ENCODE results near the gene CDK13.

Gene CDK13

DNA sequence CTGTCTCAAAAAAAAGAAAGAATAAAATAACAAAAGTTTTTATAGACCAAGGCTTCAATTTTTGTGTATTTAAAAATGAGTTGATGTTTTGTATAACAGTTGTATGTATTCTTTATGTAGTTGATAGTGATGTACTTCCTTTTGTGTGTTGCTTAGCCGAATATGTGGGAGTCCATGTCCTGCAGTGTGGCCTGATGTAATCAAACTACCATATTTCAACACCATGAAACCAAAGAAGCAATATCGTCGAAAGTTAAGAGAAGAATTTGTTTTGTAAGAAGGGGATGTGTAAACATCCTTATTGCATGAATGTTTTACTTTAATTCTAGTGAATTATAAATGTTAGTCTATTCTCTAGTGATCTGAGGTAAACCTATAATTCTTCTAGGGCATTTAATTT is 127.8 kb downstream of the CDK13 start:
- TF ChIP-seq GATA3 (IDR thresholded peaks at IDR 0.05; ENCODE audit: low read depth, low read length) (no peak), GATA2 (IDR thresholded peaks at IDR 0.05; ENCODE audit: low read depth, low read length) (no peak)

DNA sequence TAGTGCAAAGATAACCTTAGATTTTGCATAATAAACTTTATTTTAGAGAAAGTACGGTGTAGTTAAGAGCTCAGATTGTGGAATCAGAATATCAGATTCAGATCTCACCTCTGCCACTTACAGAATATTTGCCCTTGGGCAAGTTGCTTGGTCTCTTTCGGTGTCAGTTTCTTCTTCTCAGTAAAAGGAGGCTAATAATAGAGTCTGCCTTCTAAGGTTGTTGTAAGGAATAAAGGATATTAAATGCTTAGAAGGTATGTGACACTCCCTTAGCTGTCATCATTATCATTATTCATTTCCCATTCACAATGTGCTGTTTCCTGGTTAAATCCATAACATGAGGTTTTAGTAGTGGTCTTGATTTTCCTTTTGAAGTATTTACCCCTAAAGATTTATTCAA is 142.1 kb downstream of the CDK13 start:
- TF ChIP-seq GATA3 (IDR thresholded peaks at IDR 0.05; ENCODE audit: low read depth, low read length) (no peak), GATA2 (IDR thresholded peaks at IDR 0.05; ENCODE audit: low read depth, low read length) (no peak)

DNA sequence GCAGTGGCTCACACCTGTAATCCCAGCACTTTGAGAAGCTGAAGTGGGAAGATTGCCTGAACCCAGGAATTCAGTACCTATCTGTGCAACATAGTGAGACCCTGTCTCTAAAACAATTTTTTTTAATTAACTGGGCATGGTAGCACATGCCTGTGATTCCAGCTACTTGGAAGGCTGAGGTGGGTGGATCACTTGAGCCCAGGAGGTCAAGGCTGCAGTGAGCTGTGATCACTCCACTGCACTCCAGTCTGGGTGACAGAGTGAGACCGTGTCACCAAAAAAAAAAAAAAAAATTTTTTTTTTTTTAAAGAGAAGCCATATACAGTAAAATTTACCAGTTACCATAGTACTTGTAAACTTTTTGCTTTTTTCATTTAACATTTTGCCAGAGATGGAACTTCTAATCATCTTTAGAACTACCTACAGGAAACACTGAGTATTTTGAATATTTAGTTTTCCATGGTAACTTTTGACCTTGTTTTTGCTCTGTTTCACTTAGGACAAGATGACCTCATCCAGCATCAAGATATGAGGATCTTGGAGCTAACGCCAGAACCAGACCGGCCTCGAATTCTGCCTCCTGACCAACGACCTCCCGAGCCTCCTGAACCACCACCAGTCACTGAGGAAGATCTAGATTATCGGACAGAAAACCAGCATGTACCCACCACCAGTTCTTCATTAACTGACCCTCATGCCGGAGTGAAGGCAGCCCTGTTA is 143.7 kb downstream of the CDK13 start:
- TF ChIP-seq GATA3 (IDR thresholded peaks at IDR 0.05; ENCODE audit: low read depth, low read length): no peak
- TF ChIP-seq GATA2 (IDR thresholded peaks at IDR 0.05; ENCODE audit: low read depth, low read length): no peak

DNA sequence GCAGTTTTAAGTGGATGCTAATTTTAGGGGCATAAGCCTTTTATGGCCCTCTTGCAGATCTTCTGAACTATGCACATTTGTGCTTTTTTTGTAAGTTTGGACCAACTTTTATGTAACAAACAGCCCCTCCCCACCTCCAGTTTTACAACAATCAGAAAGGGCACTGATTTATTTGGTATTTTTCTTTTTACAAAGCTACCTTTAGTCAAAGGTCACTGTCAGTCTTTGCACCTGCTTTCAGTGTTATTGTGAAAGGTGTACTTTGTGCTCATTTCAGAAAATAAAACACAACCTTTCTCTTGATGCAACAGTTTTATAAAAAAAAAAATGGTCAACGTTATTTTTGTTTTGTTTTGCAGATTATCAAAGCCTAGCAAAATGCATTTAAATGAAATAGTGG is 145.2 kb downstream of the CDK13 start:
- no peak for TF ChIP-seq GATA2 (IDR thresholded peaks at IDR 0.05; ENCODE audit: low read depth, low read length)
- no peak for TF ChIP-seq GATA3 (IDR thresholded peaks at IDR 0.05; ENCODE audit: low read depth, low read length)

DNA sequence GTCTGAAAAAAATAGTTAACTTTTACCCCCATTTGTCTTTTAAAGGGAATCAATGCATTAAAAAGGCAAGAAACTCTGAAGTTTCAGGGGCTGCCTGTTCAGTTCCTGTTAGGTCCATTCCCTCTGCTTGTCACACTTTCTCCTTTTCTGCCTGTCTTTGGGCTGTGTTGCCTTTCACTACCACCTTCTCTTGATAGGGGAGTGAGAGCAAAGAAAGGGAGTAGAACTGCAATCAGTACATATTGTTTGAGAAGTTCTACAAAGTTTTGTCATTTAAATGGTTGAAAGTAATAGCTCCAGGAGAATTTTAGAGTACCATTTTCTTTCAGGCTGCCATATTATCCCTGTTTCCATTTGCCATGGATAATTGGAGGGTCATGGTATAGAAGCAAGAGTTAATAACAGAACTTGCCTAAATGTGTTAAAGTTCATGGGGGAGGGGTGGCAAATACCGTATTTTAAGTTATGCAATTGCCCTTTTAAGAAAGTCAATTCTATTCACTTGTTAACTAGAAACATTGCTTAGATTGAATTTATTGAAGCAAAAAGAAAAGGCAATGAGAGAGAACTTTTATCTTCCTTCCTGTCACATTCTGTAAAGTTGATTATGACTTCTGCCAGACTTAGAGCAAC is 145.8 kb downstream of the CDK13 start:
- TF ChIP-seq GATA2 (IDR thresholded peaks at IDR 0.05; ENCODE audit: low read depth, low read length): no peak
- TF ChIP-seq GATA3 (IDR thresholded peaks at IDR 0.05; ENCODE audit: low read depth, low read length): no peak

DNA sequence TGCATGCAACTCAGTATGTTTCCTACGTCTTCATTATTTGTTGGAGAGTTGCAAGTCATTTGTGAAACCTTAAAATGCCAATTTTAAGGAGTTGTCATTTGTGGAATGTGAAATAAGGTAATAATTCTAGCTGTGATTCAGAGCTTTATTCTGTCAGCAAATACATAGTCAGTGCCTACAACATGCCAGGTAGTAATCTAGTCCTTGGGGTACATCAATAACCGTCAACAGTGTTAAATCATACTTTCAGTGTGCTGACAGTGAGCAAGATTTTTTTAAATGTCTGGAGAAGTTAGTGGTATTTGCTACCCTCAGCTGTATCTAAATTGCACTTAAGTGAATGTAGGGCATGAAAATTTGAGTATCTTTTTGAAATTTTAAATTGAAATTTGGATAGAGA is 147.7 kb downstream of the CDK13 start:
- TF ChIP-seq GATA2 (IDR thresholded peaks at IDR 0.05; ENCODE audit: low read depth, low read length): no peak
- TF ChIP-seq GATA3 (IDR thresholded peaks at IDR 0.05; ENCODE audit: low read depth, low read length): no peak

DNA sequence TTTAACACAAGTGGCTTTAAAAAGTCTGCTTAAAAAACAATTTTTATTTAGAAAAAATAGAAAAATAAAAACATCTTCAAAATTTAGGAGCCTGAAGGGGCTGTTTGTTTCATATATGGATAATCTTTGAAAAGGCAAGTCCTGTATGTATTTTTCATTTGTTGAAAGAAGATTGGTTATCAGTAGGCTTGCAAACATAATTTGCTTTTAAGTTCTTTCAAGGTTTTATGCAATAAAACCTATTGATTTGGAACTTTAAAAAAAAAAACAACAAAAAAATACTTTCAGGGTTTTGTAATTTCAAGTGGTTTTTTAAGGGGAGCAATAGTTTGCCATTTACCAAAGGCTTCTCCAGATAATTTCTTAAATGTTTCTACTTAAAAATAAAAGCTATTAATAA is 148.8 kb downstream of the CDK13 start:
- TF ChIP-seq GATA2 (IDR thresholded peaks at IDR 0.05; ENCODE audit: low read depth, low read length): no peak
- TF ChIP-seq GATA3 (IDR thresholded peaks at IDR 0.05; ENCODE audit: low read depth, low read length): no peak

DNA sequence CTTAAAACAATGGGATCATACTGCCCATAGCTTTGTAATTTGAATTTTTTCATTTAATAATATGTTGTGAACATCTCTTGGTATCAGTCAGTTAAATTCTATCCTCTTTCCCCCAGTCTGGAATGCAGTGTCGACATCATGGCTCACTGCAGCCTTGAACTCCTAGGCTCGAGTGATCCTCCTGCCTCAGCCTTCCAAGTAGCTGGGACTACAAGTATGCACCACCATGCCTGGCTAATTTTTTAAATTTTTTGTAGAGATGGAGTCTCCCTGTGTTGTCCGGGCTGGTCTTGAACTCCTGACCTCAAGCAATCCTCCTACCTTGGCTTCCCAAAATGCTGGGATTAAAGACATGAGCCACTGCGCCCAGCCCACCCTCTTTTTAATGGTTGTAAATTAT is 149.8 kb downstream of the CDK13 start:
- no peak for TF ChIP-seq GATA3 (IDR thresholded peaks at IDR 0.05; ENCODE audit: low read depth, low read length)
- no peak for TF ChIP-seq GATA2 (IDR thresholded peaks at IDR 0.05; ENCODE audit: low read depth, low read length)

DNA sequence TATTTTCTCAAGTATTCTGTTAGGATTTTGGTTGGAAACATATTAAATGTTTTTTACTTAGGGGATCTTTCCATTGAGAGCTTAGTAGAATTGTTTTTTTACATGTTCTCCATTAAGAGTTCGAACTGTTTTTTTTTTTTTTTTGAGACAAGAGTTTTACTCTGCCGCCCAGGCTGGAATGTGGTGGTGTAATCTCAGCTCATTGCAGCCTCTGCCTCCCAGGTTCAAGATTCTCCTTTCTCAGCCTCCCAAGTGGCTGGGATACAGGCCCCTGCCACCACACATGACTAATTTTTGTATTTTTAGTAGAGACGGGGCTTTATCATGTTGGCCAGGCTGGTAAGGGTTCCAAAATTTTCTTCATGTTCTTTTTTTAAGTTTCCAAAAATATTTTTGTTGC is 151.1 kb downstream of the CDK13 start:
- TF ChIP-seq GATA2 (IDR thresholded peaks at IDR 0.05; ENCODE audit: low read depth, low read length) (no peak), GATA3 (IDR thresholded peaks at IDR 0.05; ENCODE audit: low read depth, low read length) (no peak)

DNA sequence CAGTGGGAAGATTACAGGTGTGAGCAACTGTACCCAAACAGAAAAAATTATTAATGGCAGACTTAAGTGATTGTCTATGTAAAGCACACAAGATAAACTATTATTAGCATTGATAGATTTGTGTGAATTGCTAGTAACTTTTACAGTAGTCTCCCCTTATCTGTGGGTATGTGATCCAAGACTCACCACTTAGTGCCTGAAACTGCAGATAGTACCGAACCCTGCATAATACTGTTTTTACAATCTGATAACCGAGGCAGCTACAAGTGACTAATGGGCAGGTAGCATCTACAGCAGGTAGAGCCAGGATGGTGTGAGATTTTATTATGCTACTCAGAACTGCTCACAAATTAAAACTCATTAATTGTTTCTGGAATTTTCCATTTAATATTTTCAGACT is 152.8 kb downstream of the CDK13 start:
- TF ChIP-seq GATA3 (IDR thresholded peaks at IDR 0.05; ENCODE audit: low read depth, low read length): no peak
- no peak for TF ChIP-seq GATA2 (IDR thresholded peaks at IDR 0.05; ENCODE audit: low read depth, low read length)

DNA sequence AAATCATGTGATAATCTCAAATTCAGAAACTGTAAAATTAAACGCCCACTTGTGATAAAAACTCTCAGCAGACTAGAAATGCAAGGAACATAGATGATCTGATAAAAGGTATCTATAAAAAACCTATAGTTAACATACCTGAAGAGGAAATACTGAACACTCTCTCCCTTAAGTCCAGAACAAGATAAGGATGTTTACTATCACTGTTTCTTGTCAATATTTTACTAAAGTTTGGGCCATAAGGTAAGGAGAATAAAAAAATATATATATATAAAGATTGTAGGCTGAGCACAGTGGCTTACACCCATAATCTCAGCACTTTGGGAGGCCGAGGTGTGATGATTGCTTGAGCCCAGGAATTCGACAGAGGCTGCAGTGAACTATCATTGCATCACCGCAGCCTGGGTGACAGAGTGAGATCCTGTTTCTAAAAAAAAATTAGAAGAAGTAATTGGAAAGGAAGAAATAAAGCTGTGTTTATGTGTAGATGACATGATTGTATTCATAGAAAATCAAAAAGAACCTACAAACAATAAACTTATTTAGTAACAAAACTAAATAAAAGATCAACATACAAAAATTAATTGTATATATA is 155.9 kb downstream of the CDK13 start:
- TF ChIP-seq GATA2 (IDR thresholded peaks at IDR 0.05; ENCODE audit: low read depth, low read length) (no peak), GATA3 (IDR thresholded peaks at IDR 0.05; ENCODE audit: low read depth, low read length) (no peak)

DNA sequence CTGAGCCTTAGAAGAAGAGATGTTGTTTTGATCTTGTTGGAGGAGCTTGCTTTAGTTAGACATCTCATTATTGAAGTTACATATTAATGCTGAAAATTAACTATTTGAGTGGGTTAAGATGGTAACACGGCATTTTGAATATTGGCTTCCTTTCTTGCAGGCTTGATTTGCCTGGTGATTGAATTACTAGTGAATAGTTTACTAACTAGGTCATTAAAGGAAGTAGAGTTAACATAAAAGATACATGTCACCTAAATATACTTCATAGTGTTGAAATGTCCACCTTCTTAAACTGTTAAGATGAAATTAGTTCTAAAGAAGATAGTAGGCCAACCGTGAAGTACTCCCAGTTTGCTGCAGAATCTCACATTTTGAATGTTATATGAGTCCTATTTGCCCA is 165.9 kb downstream of the CDK13 start:
- no peak for TF ChIP-seq GATA2 (IDR thresholded peaks at IDR 0.05; ENCODE audit: low read depth, low read length)
- no peak for TF ChIP-seq GATA3 (IDR thresholded peaks at IDR 0.05; ENCODE audit: low read depth, low read length)

DNA sequence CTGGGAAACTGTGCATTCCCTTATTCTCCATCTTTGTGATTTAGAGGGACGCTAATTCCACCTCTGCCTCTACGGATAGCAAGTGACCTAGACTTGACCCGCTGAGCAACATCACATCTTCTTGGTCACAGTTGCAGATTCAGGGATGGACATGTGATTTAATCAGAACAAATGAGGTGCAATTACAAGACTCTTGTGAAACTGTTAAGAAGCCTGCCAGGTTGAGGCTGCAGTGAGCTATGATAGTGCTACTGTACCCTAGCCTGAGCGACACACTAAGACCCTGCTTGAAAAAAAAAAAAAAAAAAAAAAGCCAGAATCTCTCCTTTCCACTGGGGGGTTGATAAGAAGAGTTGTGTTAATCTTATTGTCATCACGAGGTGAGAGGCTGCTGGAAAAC is 170.0 kb downstream of the CDK13 start:
- no peak for TF ChIP-seq GATA3 (IDR thresholded peaks at IDR 0.05; ENCODE audit: low read depth, low read length)
- no peak for TF ChIP-seq GATA2 (IDR thresholded peaks at IDR 0.05; ENCODE audit: low read depth, low read length)

DNA sequence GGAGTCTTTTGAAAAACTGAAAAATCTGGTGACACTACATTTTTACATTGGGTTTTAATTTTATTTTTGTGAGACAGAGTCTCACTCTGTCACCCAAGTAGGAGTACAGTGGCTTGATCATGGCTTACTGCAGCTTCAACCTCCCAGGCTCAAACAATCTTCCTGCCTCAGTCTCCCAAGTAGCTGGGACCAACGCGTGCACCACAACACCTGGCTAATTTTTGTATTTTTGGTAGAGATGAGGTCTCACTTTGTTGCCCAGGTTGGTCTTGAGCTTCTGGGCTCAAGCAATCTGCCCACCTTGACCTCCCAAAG is 172.8 kb downstream of the CDK13 start:
- TF ChIP-seq GATA3 (IDR thresholded peaks at IDR 0.05; ENCODE audit: low read depth, low read length): no peak
- TF ChIP-seq GATA2 (IDR thresholded peaks at IDR 0.05; ENCODE audit: low read depth, low read length): no peak
